ENCODE data around the gene PTN.
"Not testable (repeated sequence)": the region's sequence is repeated elsewhere in the genome, so short reads cannot be mapped to it uniquely, and the experiment has no call there.

Gene PTN

DNA sequence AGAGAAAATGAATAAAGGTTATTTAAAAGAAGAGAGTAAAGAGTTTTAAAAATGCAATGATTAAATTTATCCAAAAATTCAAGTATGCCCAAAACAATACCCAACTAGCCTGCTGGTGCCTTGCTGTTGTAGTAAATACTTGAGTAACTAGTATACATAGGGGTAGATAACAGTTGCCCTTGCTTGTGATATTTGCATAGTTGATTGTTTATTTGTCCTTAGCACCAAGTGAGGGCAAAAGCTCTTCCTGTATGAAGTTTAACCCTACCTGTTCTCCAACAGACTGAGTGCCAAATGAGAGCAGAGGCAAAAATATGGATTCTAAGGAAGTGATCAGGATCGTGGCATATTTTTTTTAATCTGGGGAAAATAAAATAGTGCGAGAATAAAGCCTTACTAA is 85.0 kb downstream of the PTN start:
- DNase-seq = no peak

DNA sequence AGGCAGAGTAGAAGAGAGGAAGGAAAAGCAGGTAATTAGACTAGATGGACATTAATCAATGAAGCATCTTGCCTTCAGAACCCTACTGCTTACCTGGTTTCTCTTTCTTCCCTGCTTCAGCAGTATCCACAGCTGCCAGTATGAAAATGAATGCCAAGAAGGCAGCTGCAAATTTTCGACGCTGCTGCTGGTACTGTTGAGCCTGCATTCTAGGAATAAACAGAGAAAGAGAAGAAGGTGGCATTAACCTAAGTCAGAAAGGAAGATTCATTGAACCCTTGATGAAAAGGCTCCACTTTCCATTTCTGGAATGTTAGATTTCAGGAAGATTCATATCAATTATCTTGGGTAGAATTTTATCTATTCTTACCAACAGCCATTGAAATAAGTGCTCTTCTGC is 88.8 kb downstream of the PTN start:
- no peak for DNase-seq

- no peak for DNase-seq
These were observed 97.6 kb downstream of the PTN start for GRCh38 chr7:137245890-137246289.

GRCh38 chr7:137245186-137245585 is 98.3 kb downstream of the PTN start:
- no peak for DNase-seq

- DNase-seq = no peak
These were observed 99.8 kb downstream of the PTN start for GRCh38 chr7:137243741-137244140.

GRCh38 chr7:137242616-137243015 is 100.9 kb downstream of the PTN start:
- no peak for DNase-seq

GRCh38 chr7:137241655-137242360 is 101.7 kb downstream of the PTN start:
- no peak for DNase-seq

DNA sequence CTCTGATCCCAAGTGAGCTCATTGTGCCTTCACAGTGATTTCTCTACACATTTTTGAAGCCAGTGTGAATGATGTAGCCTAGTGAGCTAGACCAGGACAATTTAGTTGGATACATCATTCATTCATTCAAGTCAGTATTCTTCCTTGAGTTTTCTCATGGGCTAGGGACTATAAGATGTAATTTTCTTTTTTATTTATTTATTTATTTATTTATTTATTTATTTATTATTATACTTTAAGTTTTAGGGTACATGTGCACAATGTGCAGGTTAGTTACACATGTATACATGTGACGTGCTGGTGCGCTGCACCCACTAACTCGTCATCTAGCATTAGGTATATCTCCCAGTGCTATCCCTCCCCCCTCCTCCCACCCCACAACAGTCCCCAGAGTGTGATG is 104.3 kb downstream of the PTN start:
- not testable (repeated sequence) for DNase-seq

- no peak for DNase-seq
These were observed 108.1 kb downstream of the PTN start for GRCh38 chr7:137235434-137235833.

DNA sequence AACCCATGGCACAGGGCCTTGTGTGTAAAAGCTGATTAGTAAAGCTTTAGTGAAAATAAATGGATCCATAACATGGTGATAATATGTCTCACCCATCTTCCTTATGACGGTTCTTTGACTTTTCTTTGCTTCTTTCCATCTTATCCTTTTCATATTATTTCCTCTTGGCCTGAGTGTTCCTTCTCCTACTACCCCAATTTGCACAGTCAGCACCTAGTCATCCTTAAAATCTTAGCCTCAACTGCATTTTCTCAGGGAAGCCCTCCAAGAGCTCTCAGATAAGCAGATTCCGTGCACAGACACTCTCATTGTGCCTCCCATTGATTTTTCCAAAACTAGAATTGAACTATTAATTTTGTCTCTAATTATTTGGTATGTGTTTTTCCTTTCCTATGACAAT is 112.4 kb downstream of the PTN start:
- DNase-seq = no peak

GRCh38 chr7:137221467-137221866 is 122.1 kb downstream of the PTN start:
- DNase-seq = no peak

GRCh38 chr7:137213744-137214143 is 129.8 kb downstream of the PTN start:
- no peak for DNase-seq

GRCh38 chr7:137209151-137209817 is 134.2 kb downstream of the PTN start:
- no peak for DNase-seq

DNA sequence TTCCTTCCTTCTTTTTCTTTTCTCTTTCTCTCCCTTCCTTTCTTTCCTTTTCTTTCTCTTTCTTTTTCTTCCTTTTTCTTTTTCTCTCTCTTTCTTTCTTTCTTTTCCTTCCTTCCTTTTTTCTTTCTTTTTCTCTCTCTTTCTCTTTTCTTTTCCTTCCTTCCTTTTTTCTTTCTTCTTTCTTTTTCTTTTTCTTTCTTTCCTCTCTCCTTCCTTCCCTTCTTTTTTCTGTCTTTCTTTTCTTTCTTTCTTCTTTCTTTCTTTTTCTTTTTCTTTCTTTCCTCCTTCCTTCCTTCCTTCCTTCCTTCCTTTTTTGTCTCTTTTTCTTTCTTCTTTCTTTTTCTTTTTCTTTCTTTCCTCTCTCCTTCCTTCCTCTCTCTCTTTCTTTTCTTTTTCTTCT is 136.8 kb downstream of the PTN start:
- no peak for DNase-seq

- no peak for DNase-seq
These were observed 139.3 kb downstream of the PTN start for GRCh38 chr7:137204246-137204645.

DNA sequence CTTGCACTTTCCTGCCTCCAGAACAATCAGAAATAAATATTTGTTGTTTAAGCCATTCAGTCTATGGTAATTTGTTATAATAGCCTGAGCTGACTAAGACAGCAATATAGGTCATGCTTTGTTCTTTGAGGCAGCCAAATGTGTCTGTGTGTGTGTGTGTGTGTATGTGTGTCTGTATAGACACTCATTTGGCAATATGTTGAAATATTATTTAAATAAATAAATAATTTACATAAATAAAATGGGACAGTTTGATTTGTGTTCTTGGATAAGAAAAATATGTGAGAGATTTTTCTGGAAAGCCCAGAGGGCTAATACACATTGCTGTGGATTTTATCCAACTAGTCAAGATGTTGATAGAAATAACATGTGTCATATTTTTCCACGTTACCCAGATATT is 140.2 kb downstream of the PTN start:
- no peak for DNase-seq

- DNase-seq = no peak
These were observed 146.9 kb downstream of the PTN start for GRCh38 chr7:137196648-137197047.

DNA sequence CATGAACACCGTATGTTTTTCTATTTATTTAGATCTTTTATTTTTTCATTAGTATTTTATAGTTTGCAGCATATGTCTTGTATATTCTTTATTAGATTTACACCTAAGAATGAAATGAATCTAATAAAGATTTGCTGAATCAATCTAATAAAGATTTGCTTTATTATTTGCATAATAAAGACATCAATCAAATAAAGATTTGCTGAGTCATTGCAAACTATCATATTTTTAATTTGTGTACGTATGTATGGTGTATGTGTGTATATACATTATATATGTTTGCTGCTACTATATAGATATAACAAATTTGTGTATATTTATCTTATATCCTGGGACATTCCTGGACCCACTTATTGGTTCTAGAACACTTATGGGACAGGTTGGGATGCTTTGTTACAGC is 147.5 kb downstream of the PTN start:
- DNase-seq = no peak

DNA sequence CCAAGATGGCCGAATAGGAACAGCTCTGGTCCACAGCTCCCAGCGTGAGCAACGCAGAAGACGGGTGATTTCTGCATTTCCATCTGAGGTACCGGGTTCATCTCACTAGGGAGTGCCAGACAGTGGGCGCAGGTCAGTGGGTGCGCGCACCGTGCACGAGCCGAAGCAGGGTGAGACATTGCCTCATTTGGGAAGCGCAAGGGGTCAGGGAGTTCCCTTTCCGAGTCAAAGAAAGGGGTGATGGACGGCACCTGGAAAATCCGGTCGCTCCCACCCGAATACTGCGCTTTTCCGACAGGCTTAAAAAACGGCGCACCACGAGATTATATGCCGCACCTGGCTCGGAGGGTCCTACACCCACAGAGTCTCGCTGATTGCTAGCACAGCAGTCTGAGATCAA is 161.9 kb downstream of the PTN start:
- DNase-seq = peak; percentile 46

All from NCI-H82 (cell line).